Thyroid gland (tissue), 4 donors: ENCODE results near the gene CNTN1. TPM values are rescaled to one million over a fixed set of nuclear protein-coding genes. Genes with fewer than 3 reads are reported as not detected.

Experiments
- DNase-seq, 2 donors: peaks; one replicate each; pipeline ENCODE4 v3.0.0-alpha.2; 2019
- H3K27ac ChIP-seq, 3 donors: fragments of 200-600 bp; sonication (generic); 1 replicate in 2 of 3; 2 replicates in 1 of 3; pipeline ENCODE4 v1.5.1; 2016 to 2019; ENCODE audit warnings: mild to moderate bottlenecking in 1 of 3, moderate library complexity in 1 of 3
- H3K27me3 ChIP-seq: fragments of 200-600 bp; sonication (generic); one replicate; pipeline ENCODE4 v1.5.1; 2019
- H3K36me3 ChIP-seq, 2 donors: fragments of 200-600 bp; sonication (generic); one replicate each; pipeline ENCODE4 v1.5.1; 2016 to 2019
- H3K4me1 ChIP-seq, 2 donors: fragments of 200-600 bp; sonication (generic); one replicate each; pipeline ENCODE4 v1.5.1; 2017 to 2019
- H3K4me3 ChIP-seq, 3 donors: fragments of 200-600 bp; sonication (generic); replicated peaks in 1 of 3; 1 replicate in 2 of 3; 2 replicates in 1 of 3; pipeline ENCODE4 v1.5.1; 2016; ENCODE audit warnings: mild to moderate bottlenecking in 1 of 3
- H3K9me3 ChIP-seq: fragments of 200-600 bp; sonication (generic); one replicate; pipeline ENCODE4 v1.5.1; 2017
- CTCF ChIP-seq, 6 experiments: fragments of 200-600 bp in 3 of 6; fragments of 450-650 bp in 3 of 6; sonication (generic) in 3 of 6; IDR thresholded peaks; one replicate each; pipeline ENCODE4 v1.5.1; 2016 to 2019; ENCODE audit warnings: antibody characterized with exemption in 6 of 6, mild to moderate bottlenecking in 2 of 6, inconsistent platforms in 1 of 6, moderate library complexity in 1 of 6
- POLR2A ChIP-seq, 2 donors: fragments of 450-650 bp; IDR thresholded peaks; one replicate each; pipeline ENCODE4 v1.6.1; 2017; ENCODE audit warnings: antibody characterized with exemption in 2 of 2, mild to moderate bottlenecking in 2 of 2, moderate library complexity in 1 of 2
- WGBS, 2 donors: methylation state at CpG; one replicate each; pipeline ENCODE4 v1.1.5; 2017; 5-methylcytosine and 5-hydroxymethylcytosine counted together
- intact Hi-C: fragments of 100-400 bp; cut with DNase I; formaldehyde crosslinking; loops from one replicate; pipeline ENCODE4 v1.15.1; 2023
- total RNA-seq, 4 donors: library from RNA; depleted of rRNA; stranded (reverse); fragments of >200 nt; gene quantifications; one replicate each; pipeline ENCODE4 v1.2.3, GENCODE V29; 2016

Gene CNTN1
- total RNA-seq, 4 donors from 2014 or later, result 1.9 to 2.7 (median 2.0) TPM

GRCh38 chr12:40976546-40976945, 284.3 kb downstream of the CNTN1 start:
- TF ChIP-seq CTCF (IDR thresholded peaks at IDR 0.05) (no peak), POLR2A (IDR thresholded peaks at IDR 0.05) (no peak)
- Histone ChIP-seq H3K4me3 (no peak overlapping the region), H3K4me1 (no peaks in the 10 kb centered on the region), H3K9me3 (no peaks in the 10 kb centered on the region), H3K27ac (no peak overlapping the region), H3K36me3 (no peaks in the 10 kb centered on the region), H3K27me3 (no peaks in the 10 kb centered on the region)
- intact Hi-C loops, result no loop called here
- WGBS, 2 donors, result 92 to 95% methylated on average over 4 of the region's 4 CpGs
- DNase-seq, result no peak

- no peaks in the 10 kb centered on the region for H3K36me3 ChIP-seq
- no peaks in the 10 kb centered on the region for H3K9me3 ChIP-seq
- intact Hi-C loops, result no loop called here
- no peaks in the 10 kb centered on the region for H3K4me1 ChIP-seq
- no peak for TF ChIP-seq CTCF (IDR thresholded peaks at IDR 0.05)
- no peak for TF ChIP-seq POLR2A (IDR thresholded peaks at IDR 0.05)
- H3K27ac ChIP-seq, result no peak overlapping the region
- no peak for DNase-seq
- no peak overlapping the region for H3K4me3 ChIP-seq
- no peaks in the 10 kb centered on the region for H3K27me3 ChIP-seq
Measured at GRCh38 chr12:40980427-40980961, 288.3 kb downstream of the CNTN1 start.

- Histone ChIP-seq H3K9me3 (no peaks in the 10 kb centered on the region), H3K27ac (no peak overlapping the region), H3K36me3 (no peaks in the 10 kb centered on the region), H3K27me3 (no peaks in the 10 kb centered on the region), H3K4me1 (no peaks in the 10 kb centered on the region), H3K4me3 (no peak overlapping the region)
- no peak for DNase-seq
- TF ChIP-seq CTCF (IDR thresholded peaks at IDR 0.05) (no peak), POLR2A (IDR thresholded peaks at IDR 0.05) (no peak)
- intact Hi-C loops, result no loop called here
Measured at GRCh38 chr12:40986001-40986400, 293.8 kb downstream of the CNTN1 start.

GRCh38 chr12:40988355-40988754, 296.1 kb downstream of the CNTN1 start:
- Histone ChIP-seq H3K9me3 (no peaks in the 10 kb centered on the region), H3K4me1 (no peaks in the 10 kb centered on the region), H3K4me3 (no peak overlapping the region), H3K36me3 (no peaks in the 10 kb centered on the region), H3K27ac (no peak overlapping the region), H3K27me3 (no peaks in the 10 kb centered on the region)
- no peak for DNase-seq
- TF ChIP-seq CTCF (IDR thresholded peaks at IDR 0.05) (no peak), POLR2A (IDR thresholded peaks at IDR 0.05) (no peak)
- 79 to 86% methylated on average over 1 of the region's 1 CpG for WGBS, 2 donors
- intact Hi-C loops, result no loop called here

- 60 to 63% methylated on average over 2 of the region's 2 CpGs for WGBS, 2 donors
- DNase-seq, result no peak
- intact Hi-C loops, result no loop called here
- Histone ChIP-seq H3K36me3 (no peaks in the 10 kb centered on the region), H3K9me3 (no peaks in the 10 kb centered on the region), H3K27me3 (no peaks in the 10 kb centered on the region), H3K27ac (no peak overlapping the region), H3K4me1 (no peaks in the 10 kb centered on the region), H3K4me3 (no peak overlapping the region)
- TF ChIP-seq CTCF (IDR thresholded peaks at IDR 0.05) (no peak), POLR2A (IDR thresholded peaks at IDR 0.05) (no peak)
Measured at GRCh38 chr12:40988824-40989223, 296.6 kb downstream of the CNTN1 start.
